HepG2 (cell line): ENCODE results near the gene TMEM74B. TPM values are rescaled to one million over a fixed set of nuclear protein-coding genes. Genes with fewer than 3 reads are reported as not detected.

Source experiments
- CC2D1A ChIP-seq: sonication (generic); formaldehyde crosslinking; IDR thresholded peaks from 2 replicates; pipeline ENCODE4 v1.8.1; 2023; ENCODE audit warnings: mild to moderate bottlenecking, missing genetic modification reagents
- CENPT ChIP-seq: sonication (generic); formaldehyde crosslinking; IDR thresholded peaks from 2 replicates; pipeline ENCODE4 v1.8.0; 2022; ENCODE audit warnings: low read depth, mild to moderate bottlenecking, moderate library complexity, missing genetic modification reagents
- FOXK2 ChIP-seq: fragments of 450-650 bp; IDR thresholded peaks from 2 replicates; pipeline ENCODE4 v1.6.1; 2016
- GABPB1 ChIP-seq: IDR thresholded peaks from 2 replicates; pipeline ENCODE4 v1.6.1; 2016; ENCODE audit warnings: mild to moderate bottlenecking, missing genetic modification reagents, moderate library complexity, missing compliant biosample characterization
- GATAD2A ChIP-seq: IDR thresholded peaks from 2 replicates; pipeline ENCODE4 v1.6.1; 2016
- KLF9 ChIP-seq: IDR thresholded peaks from 2 replicates; pipeline ENCODE4 v1.6.1; 2016; ENCODE audit warnings: low read depth
- NFKBIZ ChIP-seq: IDR thresholded peaks from 2 replicates; pipeline ENCODE4 v1.6.1; 2018; ENCODE audit warnings: missing genetic modification reagents, missing compliant biosample characterization
- RFXAP ChIP-seq: sonication (generic); formaldehyde crosslinking; IDR thresholded peaks from 2 replicates; pipeline ENCODE4 v1.4.0; 2020; ENCODE audit warnings: missing genetic modification reagents, borderline replicate concordance
- SAFB2 ChIP-seq: sonication (generic); formaldehyde crosslinking; IDR thresholded peaks from 2 replicates; pipeline ENCODE4 v1.5.1; 2020; ENCODE audit warnings: missing genetic modification reagents, low read depth, mild to moderate bottlenecking, borderline replicate concordance
- TCF7 ChIP-seq: sonication (generic); IDR thresholded peaks from 2 replicates; pipeline ENCODE4 v1.6.1; 2016; ENCODE audit warnings: antibody characterized with exemption, low read depth
- ZFP36 ChIP-seq: fragments of 150-350 bp; IDR thresholded peaks from 2 replicates; pipeline ENCODE4 v1.6.1; 2018; ENCODE audit warnings: borderline replicate concordance, low read length, low read depth; ENCODE audit not compliant: partially characterized antibody
- ZNF232 ChIP-seq: sonication (generic); formaldehyde crosslinking; IDR thresholded peaks from 2 replicates; pipeline ENCODE4 v1.4.0; 2020; ENCODE audit warnings: missing genetic modification reagents, borderline replicate concordance
- ZNF44 ChIP-seq: sonication (generic); formaldehyde crosslinking; IDR thresholded peaks from 2 replicates; pipeline ENCODE4 v1.5.1; 2020; ENCODE audit warnings: mild to moderate bottlenecking, missing genetic modification reagents
- ZNF446 ChIP-seq: sonication (generic); formaldehyde crosslinking; IDR thresholded peaks from 2 replicates; pipeline ENCODE4 v1.5.0; 2020; ENCODE audit warnings: mild to moderate bottlenecking, missing genetic modification reagents
- ZNF75D ChIP-seq: sonication (generic); formaldehyde crosslinking; IDR thresholded peaks from 2 replicates; pipeline ENCODE4 v1.8.1; 2023; ENCODE audit warnings: missing genetic modification reagents, mild to moderate bottlenecking, borderline replicate concordance
- ZSCAN12 ChIP-seq: sonication (generic); formaldehyde crosslinking; IDR thresholded peaks from 2 replicates; pipeline ENCODE4 v1.9.0; 2021; ENCODE audit warnings: mild to moderate bottlenecking, missing genetic modification reagents
- polyA plus RNA-seq, 8 experiments: library from polyadenylated mRNA; depleted of rRNA in 3 of 8; stranded (reverse) in 7 of 8; unstranded in 1 of 8; fragments of >200 nt; fragmentation: Illumina TruSeq in 4 of 8; extraction: Trizol in 4 of 8; gene quantifications; 2 replicates each; pipeline versions ENCODE4 v1.2.1 to v1.2.3, GENCODE V29; 2011 to 2016; ENCODE audit warnings: low read depth in 4 of 8, missing spikeins in 1 of 8, mixed read lengths in 1 of 8; ENCODE audit not compliant: insufficient read depth in 1 of 8
- total RNA-seq, 5 experiments: library from RNA; depleted of rRNA; stranded (reverse); fragments of >200 nt; fragmentation: Illumina TruSeq; extraction: Trizol; gene quantifications; 2 replicates each; pipeline ENCODE4 v1.2.3, GENCODE V29; 2016; ENCODE audit warnings: low read depth in 1 of 5
- TF ChIP-seq, protein P1 (sequence below): sonication (generic); formaldehyde crosslinking; IDR thresholded peaks from 2 replicates; pipeline ENCODE4 v1.4.0; 2020; ENCODE audit warnings: missing genetic modification reagents
- TF ChIP-seq, protein P2 (sequence below): sonication (generic); formaldehyde crosslinking; IDR thresholded peaks from 2 replicates; pipeline ENCODE4 v1.8.0; 2022; ENCODE audit warnings: mild to moderate bottlenecking, missing genetic modification reagents; ENCODE audit not compliant: insufficient replicate concordance
- TF ChIP-seq, protein P3 (sequence below): sonication (generic); formaldehyde crosslinking; IDR thresholded peaks from 2 replicates; pipeline ENCODE4 v1.4.0; 2020; ENCODE audit warnings: missing genetic modification reagents
- TF ChIP-seq, protein P4 (sequence below): sonication (generic); formaldehyde crosslinking; IDR thresholded peaks from 2 replicates; pipeline ENCODE4 v1.8.0; 2022; ENCODE audit warnings: mild to moderate bottlenecking, missing genetic modification reagents, moderate library complexity
- TF ChIP-seq, protein P5 (sequence below): sonication (generic); formaldehyde crosslinking; IDR thresholded peaks from 2 replicates; pipeline ENCODE4 v1.9.0; 2022; ENCODE audit warnings: low read depth, missing genetic modification reagents

The TMEM74B gene
- total and polyA plus RNA-seq, 2 of the 13 experiments (the other 11 are each of a cell fraction or from before 2014, with no cell fraction given), result 4.7 to 18.4 TPM

DNA sequence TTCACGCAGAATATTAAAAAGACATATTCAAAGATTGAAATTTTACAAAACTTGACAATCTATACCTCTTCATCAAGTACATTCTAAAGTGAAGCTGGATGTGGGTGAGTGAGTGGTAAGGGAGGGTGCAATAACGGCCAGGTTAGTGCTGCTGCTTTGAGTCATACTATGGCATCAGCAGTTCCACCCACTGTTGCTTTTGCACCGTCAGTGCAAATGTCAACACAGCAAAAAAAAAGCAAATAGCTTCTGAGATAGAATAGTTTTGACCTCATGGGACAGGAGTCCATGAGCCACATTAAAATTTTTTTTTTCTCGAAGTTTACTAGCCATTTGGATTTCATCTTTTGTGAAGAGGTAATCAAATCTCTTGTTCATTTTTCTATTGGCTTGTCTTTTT is 34.6 kb downstream of the TMEM74B start (continued):
- TF ChIP-seq, protein P1, sequence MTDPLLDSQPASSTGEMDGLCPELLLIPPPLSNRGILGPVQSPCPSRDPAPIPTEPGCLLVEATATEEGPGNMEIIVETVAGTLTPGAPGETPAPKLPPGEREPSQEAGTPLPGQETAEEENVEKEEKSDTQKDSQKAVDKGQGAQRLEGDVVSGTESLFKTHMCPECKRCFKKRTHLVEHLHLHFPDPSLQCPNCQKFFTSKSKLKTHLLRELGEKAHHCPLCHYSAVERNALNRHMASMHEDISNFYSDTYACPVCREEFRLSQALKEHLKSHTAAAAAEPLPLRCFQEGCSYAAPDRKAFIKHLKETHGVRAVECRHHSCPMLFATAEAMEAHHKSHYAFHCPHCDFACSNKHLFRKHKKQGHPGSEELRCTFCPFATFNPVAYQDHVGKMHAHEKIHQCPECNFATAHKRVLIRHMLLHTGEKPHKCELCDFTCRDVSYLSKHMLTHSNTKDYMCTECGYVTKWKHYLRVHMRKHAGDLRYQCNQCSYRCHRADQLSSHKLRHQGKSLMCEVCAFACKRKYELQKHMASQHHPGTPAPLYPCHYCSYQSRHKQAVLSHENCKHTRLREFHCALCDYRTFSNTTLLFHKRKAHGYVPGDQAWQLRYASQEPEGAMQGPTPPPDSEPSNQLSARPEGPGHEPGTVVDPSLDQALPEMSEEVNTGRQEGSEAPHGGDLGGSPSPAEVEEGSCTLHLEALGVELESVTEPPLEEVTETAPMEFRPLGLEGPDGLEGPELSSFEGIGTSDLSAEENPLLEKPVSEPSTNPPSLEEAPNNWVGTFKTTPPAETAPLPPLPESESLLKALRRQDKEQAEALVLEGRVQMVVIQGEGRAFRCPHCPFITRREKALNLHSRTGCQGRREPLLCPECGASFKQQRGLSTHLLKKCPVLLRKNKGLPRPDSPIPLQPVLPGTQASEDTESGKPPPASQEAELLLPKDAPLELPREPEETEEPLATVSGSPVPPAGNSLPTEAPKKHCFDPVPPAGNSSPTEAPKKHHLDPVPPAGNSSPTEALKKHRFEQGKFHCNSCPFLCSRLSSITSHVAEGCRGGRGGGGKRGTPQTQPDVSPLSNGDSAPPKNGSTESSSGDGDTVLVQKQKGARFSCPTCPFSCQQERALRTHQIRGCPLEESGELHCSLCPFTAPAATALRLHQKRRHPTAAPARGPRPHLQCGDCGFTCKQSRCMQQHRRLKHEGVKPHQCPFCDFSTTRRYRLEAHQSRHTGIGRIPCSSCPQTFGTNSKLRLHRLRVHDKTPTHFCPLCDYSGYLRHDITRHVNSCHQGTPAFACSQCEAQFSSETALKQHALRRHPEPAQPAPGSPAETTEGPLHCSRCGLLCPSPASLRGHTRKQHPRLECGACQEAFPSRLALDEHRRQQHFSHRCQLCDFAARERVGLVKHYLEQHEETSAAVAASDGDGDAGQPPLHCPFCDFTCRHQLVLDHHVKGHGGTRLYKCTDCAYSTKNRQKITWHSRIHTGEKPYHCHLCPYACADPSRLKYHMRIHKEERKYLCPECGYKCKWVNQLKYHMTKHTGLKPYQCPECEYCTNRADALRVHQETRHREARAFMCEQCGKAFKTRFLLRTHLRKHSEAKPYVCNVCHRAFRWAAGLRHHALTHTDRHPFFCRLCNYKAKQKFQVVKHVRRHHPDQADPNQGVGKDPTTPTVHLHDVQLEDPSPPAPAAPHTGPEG, result no peak
- TF ChIP-seq FOXK2 (no peak), ZNF75D (CRISPR knock-in tag) (no peak), RFXAP (CRISPR knock-in tag) (no peak), ZNF446 (CRISPR knock-in tag) (no peak), ZFP36 (no peak), NFKBIZ (no peak), KLF9 (no peak), CC2D1A (CRISPR knock-in tag) (no peak), SAFB2 (CRISPR knock-in tag) (no peak), CENPT (CRISPR knock-in tag) (no peak), GABPB1 (no peak), ZSCAN12 (CRISPR knock-in tag) (no peak), GATAD2A (CRISPR knock-in tag) (peak; percentile 50), TCF7 (no peak), ZNF232 (CRISPR knock-in tag) (no peak), ZNF44 (CRISPR knock-in tag) (no peak)
- TF ChIP-seq, protein P2, sequence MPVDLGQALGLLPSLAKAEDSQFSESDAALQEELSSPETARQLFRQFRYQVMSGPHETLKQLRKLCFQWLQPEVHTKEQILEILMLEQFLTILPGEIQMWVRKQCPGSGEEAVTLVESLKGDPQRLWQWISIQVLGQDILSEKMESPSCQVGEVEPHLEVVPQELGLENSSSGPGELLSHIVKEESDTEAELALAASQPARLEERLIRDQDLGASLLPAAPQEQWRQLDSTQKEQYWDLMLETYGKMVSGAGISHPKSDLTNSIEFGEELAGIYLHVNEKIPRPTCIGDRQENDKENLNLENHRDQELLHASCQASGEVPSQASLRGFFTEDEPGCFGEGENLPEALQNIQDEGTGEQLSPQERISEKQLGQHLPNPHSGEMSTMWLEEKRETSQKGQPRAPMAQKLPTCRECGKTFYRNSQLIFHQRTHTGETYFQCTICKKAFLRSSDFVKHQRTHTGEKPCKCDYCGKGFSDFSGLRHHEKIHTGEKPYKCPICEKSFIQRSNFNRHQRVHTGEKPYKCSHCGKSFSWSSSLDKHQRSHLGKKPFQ, result no peak
- TF ChIP-seq, protein P3, sequence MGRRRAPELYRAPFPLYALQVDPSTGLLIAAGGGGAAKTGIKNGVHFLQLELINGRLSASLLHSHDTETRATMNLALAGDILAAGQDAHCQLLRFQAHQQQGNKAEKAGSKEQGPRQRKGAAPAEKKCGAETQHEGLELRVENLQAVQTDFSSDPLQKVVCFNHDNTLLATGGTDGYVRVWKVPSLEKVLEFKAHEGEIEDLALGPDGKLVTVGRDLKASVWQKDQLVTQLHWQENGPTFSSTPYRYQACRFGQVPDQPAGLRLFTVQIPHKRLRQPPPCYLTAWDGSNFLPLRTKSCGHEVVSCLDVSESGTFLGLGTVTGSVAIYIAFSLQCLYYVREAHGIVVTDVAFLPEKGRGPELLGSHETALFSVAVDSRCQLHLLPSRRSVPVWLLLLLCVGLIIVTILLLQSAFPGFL (CRISPR knock-in tag), result no peak
- TF ChIP-seq, protein P4, sequence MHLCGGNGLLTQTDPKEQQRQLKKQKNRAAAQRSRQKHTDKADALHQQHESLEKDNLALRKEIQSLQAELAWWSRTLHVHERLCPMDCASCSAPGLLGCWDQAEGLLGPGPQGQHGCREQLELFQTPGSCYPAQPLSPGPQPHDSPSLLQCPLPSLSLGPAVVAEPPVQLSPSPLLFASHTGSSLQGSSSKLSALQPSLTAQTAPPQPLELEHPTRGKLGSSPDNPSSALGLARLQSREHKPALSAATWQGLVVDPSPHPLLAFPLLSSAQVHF (CRISPR knock-in tag), result no peak
- TF ChIP-seq, protein P5, sequence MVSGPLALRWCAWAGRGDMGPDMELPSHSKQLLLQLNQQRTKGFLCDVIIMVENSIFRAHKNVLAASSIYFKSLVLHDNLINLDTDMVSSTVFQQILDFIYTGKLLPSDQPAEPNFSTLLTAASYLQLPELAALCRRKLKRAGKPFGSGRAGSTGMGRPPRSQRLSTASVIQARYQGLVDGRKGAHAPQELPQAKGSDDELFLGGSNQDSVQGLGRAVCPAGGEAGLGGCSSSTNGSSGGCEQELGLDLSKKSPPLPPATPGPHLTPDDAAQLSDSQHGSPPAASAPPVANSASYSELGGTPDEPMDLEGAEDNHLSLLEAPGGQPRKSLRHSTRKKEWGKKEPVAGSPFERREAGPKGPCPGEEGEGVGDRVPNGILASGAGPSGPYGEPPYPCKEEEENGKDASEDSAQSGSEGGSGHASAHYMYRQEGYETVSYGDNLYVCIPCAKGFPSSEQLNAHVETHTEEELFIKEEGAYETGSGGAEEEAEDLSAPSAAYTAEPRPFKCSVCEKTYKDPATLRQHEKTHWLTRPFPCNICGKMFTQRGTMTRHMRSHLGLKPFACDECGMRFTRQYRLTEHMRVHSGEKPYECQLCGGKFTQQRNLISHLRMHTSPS (CRISPR knock-in tag), result no peak
